HG03139 (cell line): ENCODE measurements around the gene ALPK3.
"Not testable (repeated sequence)": the region's sequence is repeated elsewhere in the genome, so short reads cannot be mapped to it uniquely, and the experiment has no call there.

Source experiments
- ATAC-seq: cut with Tn5 transposase; IDR thresholded peaks from one replicate; pipeline ENCODE4 v1.9.1; 2021; ENCODE audit not compliant: unreplicated experiment

The ALPK3 gene

GRCh38 chr15:84844964-84845363 is 27.8 kb downstream of the ALPK3 start:
- ATAC-seq: no peak

GRCh38 chr15:84845631-84846030 is 28.5 kb downstream of the ALPK3 start:
- not testable (repeated sequence) for ATAC-seq

- ATAC-seq: no peak
These were observed 29.1 kb downstream of the ALPK3 start for GRCh38 chr15:84846269-84846668.

GRCh38 chr15:84847382-84847781 is 30.2 kb downstream of the ALPK3 start:
- ATAC-seq: no peak

GRCh38 chr15:84852212-84852611 is 35.1 kb downstream of the ALPK3 start:
- no peak for ATAC-seq

GRCh38 chr15:84855136-84855535 is 38.0 kb downstream of the ALPK3 start:
- ATAC-seq: no peak

- no peak for ATAC-seq
These were observed 38.6 kb downstream of the ALPK3 start for GRCh38 chr15:84855765-84856164.

- no peak for ATAC-seq
These were observed 39.7 kb downstream of the ALPK3 start for GRCh38 chr15:84856731-84857417.

- ATAC-seq: no peak
These were observed 40.4 kb downstream of the ALPK3 start for GRCh38 chr15:84857418-84858004.

GRCh38 chr15:84858231-84858630 is 41.1 kb downstream of the ALPK3 start:
- ATAC-seq: no peak

GRCh38 chr15:84859144-84859543 is 42.0 kb downstream of the ALPK3 start:
- ATAC-seq: no peak

GRCh38 chr15:84859651-84860050 is 42.5 kb downstream of the ALPK3 start:
- ATAC-seq: no peak

GRCh38 chr15:84861781-84862180 is 44.6 kb downstream of the ALPK3 start:
- no peak for ATAC-seq

- ATAC-seq: no peak
These were observed 45.2 kb downstream of the ALPK3 start for GRCh38 chr15:84862214-84862975.

- no peak for ATAC-seq
These were observed 46.6 kb downstream of the ALPK3 start for GRCh38 chr15:84863565-84864443.

GRCh38 chr15:84864444-84864795 is 47.3 kb downstream of the ALPK3 start:
- ATAC-seq: no peak

- ATAC-seq: no peak
These were observed 48.0 kb downstream of the ALPK3 start for GRCh38 chr15:84865074-84865569.

- no peak for ATAC-seq
These were observed 51.1 kb downstream of the ALPK3 start for GRCh38 chr15:84868037-84868880.

GRCh38 chr15:84869510-84869909 is 52.4 kb downstream of the ALPK3 start:
- ATAC-seq: no peak

- ATAC-seq: no peak
These were observed 54.4 kb downstream of the ALPK3 start for GRCh38 chr15:84871428-84871985.
